ENCODE results near the gene KLRG1.

- TF ChIP-seq POLR2A (IDR thresholded peaks at IDR 0.05) (no peak), CTCF (IDR thresholded peaks at IDR 0.05) (no peak)
Measured at GRCh38 chr12:9041321-9041720, 52.0 kb downstream of the KLRG1 start.

Data from lower leg skin (tissue), 3 donors.